K562 (cell line): ENCODE data around the gene PRR29. TPM values are rescaled to one million over a fixed set of nuclear protein-coding genes. Genes with fewer than 3 reads are reported as not detected.

Experiments used
- CCNT2 ChIP-seq: IDR thresholded peaks from 2 replicates; pipeline ENCODE4 v1.6.1; 2011; ENCODE audit warnings: borderline replicate concordance, low read depth, mild to moderate bottlenecking, moderate library complexity, mixed read lengths, low read length; ENCODE audit not compliant: insufficient read length; ENCODE audit errors: extremely low read depth
- ETV6 ChIP-seq, 3 experiments: fragments of 150-350 bp in 1 of 3; sonication (generic) in 1 of 3; formaldehyde crosslinking in 1 of 3; IDR thresholded peaks; 2 replicates each; pipeline versions ENCODE4 v1.6.1 to v1.8.0; 2014 to 2022; ENCODE audit warnings: borderline replicate concordance in 2 of 3, low read depth in 2 of 3, antibody characterized with exemption in 1 of 3, low read length in 1 of 3, mild to moderate bottlenecking in 1 of 3, missing genetic modification reagents in 1 of 3
- FOSL1 ChIP-seq: fragments of 200-800 bp; sonication (Bioruptor generic); conservative IDR thresholded peaks from 2 replicates; pipeline ENCODE4 v1.6.1; 2016; ENCODE audit warnings: missing genetic modification characterization, missing compliant biosample characterization
- FOXA3 ChIP-seq, 2 experiments: fragments of 450-650 bp in 1 of 2; sonication (generic) in 1 of 2; formaldehyde crosslinking; IDR thresholded peaks in 1 of 2; conservative IDR thresholded peaks in 1 of 2; 2 replicates each; pipeline versions ENCODE4 v1.4.0 to v1.8.0; 2020 to 2022; ENCODE audit warnings: mild to moderate bottlenecking in 2 of 2, missing genetic modification reagents in 1 of 2
- HDAC6 ChIP-seq: IDR thresholded peaks from 2 replicates; pipeline ENCODE4 v1.6.1; 2012; ENCODE audit warnings: low read depth, mild to moderate bottlenecking, control low read depth, inconsistent platforms, low read length, moderate library complexity
- MLLT1 ChIP-seq, 2 experiments: fragments of 450-650 bp; IDR thresholded peaks; 2 replicates each; pipeline ENCODE4 v1.6.1; 2016
- MTA1 ChIP-seq: fragments of 450-650 bp; IDR thresholded peaks from 2 replicates; pipeline ENCODE4 v1.6.1; 2017; ENCODE audit warnings: borderline replicate concordance
- MYC ChIP-seq, 2 experiments: fragments of 250-450 bp in 1 of 2; sonication (Bioruptor Pico) in 1 of 2; IDR thresholded peaks; 2 replicates each; pipeline versions ENCODE4 v1.5.1 to v1.6.1; 2012 to 2021; ENCODE audit warnings: low read depth in 2 of 2, borderline replicate concordance in 1 of 2, improper control_type of control experiment in 1 of 2, low read length in 1 of 2, mild to moderate bottlenecking in 1 of 2, moderate library complexity in 1 of 2
- PBX2 ChIP-seq, 2 experiments: IDR thresholded peaks in 1 of 2; conservative IDR thresholded peaks in 1 of 2; 2 replicates each; pipeline ENCODE4 v1.6.1; 2016; ENCODE audit warnings: low read depth in 2 of 2, mild to moderate bottlenecking in 1 of 2, missing compliant biosample characterization in 1 of 2, missing genetic modification characterization in 1 of 2, moderate library complexity in 1 of 2
- ZHX1 ChIP-seq: fragments of 150-350 bp; conservative IDR thresholded peaks from 2 replicates; pipeline ENCODE4 v1.6.1; 2014; ENCODE audit warnings: low read length
- ZKSCAN1 ChIP-seq: fragments of 150-350 bp; IDR thresholded peaks from 2 replicates; pipeline ENCODE4 v1.6.1; 2016; ENCODE audit warnings: low read depth, low read length
- ZNF395 ChIP-seq: fragments of 200-800 bp; sonication (Bioruptor generic); IDR thresholded peaks from 2 replicates; pipeline ENCODE4 v1.6.1; 2017; ENCODE audit warnings: missing genetic modification characterization, missing compliant biosample characterization
- ZNF583 ChIP-seq: fragments of 250-450 bp; sonication (Bioruptor Pico); IDR thresholded peaks from 2 replicates; pipeline ENCODE4 v1.4.0; 2020
- ZNF740 ChIP-seq, 3 experiments: fragments of 200-800 bp in 1 of 3; sonication (Bioruptor generic) in 1 of 3; sonication (generic) in 1 of 3; formaldehyde crosslinking in 1 of 3; IDR thresholded peaks; 2 replicates each; pipeline versions ENCODE4 v1.6.1 to v1.8.0; 2016 to 2022; ENCODE audit warnings: mild to moderate bottlenecking in 2 of 3, missing compliant biosample characterization in 2 of 3, missing genetic modification characterization in 2 of 3, missing genetic modification reagents in 1 of 3
- ZNF778 ChIP-seq: fragments of 450-650 bp; formaldehyde crosslinking; IDR thresholded peaks from 2 replicates; pipeline ENCODE4 v1.4.0; 2020; ENCODE audit warnings: mild to moderate bottlenecking, moderate library complexity
- polyA plus RNA-seq, 8 experiments: library from polyadenylated mRNA; depleted of rRNA in 4 of 8; stranded (reverse) in 5 of 8; unstranded in 3 of 8; fragments of >200 nt; fragmentation: Nextera tagmentation in 2 of 8; fragmentation: Illumina TruSeq in 1 of 8; extraction: Ambion mirVana in 2 of 8; extraction: Trizol in 1 of 8; gene quantifications; 2 replicates each; pipeline versions ENCODE4 v1.2.1 to v1.2.3, GENCODE V29; 2011 to 2014; ENCODE audit warnings: inconsistent platforms in 1 of 8, missing spikeins in 1 of 8
- total RNA-seq, 7 experiments: library from RNA; depleted of rRNA in 6 of 7; stranded (reverse); fragments of >200 nt in 6 of 7; fragmentation: Illumina TruSeq in 2 of 7; extraction: Trizol in 2 of 7; gene quantifications; 2 replicates each; pipeline versions ENCODE4 v1.2.1 to v1.2.3, GENCODE V29; 2011 to 2021; ENCODE audit warnings: low replicate concordance in 1 of 7

PRR29 gene
- total and polyA plus RNA-seq, 9 of the 15 experiments (the other 6 are each of a cell fraction or from before 2014, with no cell fraction given), result 0.08 to 0.58 (median 0.15) TPM; not detected in 5

GRCh38 chr17:64024215-64024654 lies 26.1 kb downstream of the PRR29 start (continued):
- TF ChIP-seq PBX2 (CRISPR knock-in tag; IDR thresholded peaks at IDR 0.05; ENCODE audit: low read depth) (no peak), PBX2 (tag; conservative IDR thresholded peaks at IDR 0.05; ENCODE audit: low read depth) (peak; percentile 63), ZNF740 (CRISPR knock-in tag; IDR thresholded peaks at IDR 0.05) (0 out of 2 replicates have a peak, but pooled peaks have one; percentile 35), ZNF740 (tag; IDR thresholded peaks at IDR 0.05) (no peak), ZNF778 (CRISPR knock-in tag) (no peak), MTA1 (peak; percentile 90), ZHX1 (no peak), ETV6 (IDR thresholded peaks at IDR 0.05; ENCODE audit: borderline replicate concordance in 1 of 2, low read depth in 2 of 2, low read length in 1 of 2) (no peak), ETV6 (CRISPR knock-in tag; IDR thresholded peaks at IDR 0.05; ENCODE audit: borderline replicate concordance) (no peak), ZKSCAN1 (no peak), ZNF583 (CRISPR knock-in tag) (no peak), ZNF395 (peak; percentile 92), MLLT1 (IDR thresholded peaks at IDR 0.05) (0 out of 4 replicates have a peak, but pooled peaks of 1 of the 2 experiments have one; percentile 56), CCNT2 (peak; percentile 22), MYC (IDR thresholded peaks at IDR 0.05; ENCODE audit: low read depth, low read length) (peak; percentile 60), MYC (CRISPR knock-in tag; IDR thresholded peaks at IDR 0.05; ENCODE audit: borderline replicate concordance, low read depth) (no peak), HDAC6 (no peak), FOSL1 (tag) (peak; percentile 82), FOXA3 (CRISPR knock-in tag; conservative IDR thresholded peaks at IDR 0.05 in 1 of 2, IDR thresholded peaks at IDR 0.05 in 1 of 2) (no peak; a peak in 1 of 4 replicates)
